Liver (tissue), 9 donors: ENCODE data around the gene RAB6B. TPM values are rescaled to one million over a fixed set of nuclear protein-coding genes. Genes with fewer than 3 reads are reported as not detected.

Experiments
- DNase-seq: peaks from one replicate; pipeline ENCODE4 v3.0.0-alpha.2; 2017; ENCODE audit warnings: low spot score
- H3K27ac ChIP-seq, 2 donors: one replicate each; pipeline ENCODE4 v1.7.0; 2013; ENCODE audit warnings: inconsistent platforms in 2 of 2, low read length in 2 of 2, control low read depth in 1 of 2, low read depth in 1 of 2, mild to moderate bottlenecking in 1 of 2
- H3K27me3 ChIP-seq, 4 donors: one replicate each; pipeline versions ENCODE4 v1.6.1 to v1.7.0; 2013; ENCODE audit warnings: low read length in 3 of 4, inconsistent platforms in 1 of 4, mild to moderate bottlenecking in 1 of 4, moderate library complexity in 1 of 4; ENCODE audit not compliant: control insufficient read depth in 4 of 4, insufficient read depth in 4 of 4
- H3K36me3 ChIP-seq, 4 donors: one replicate each; pipeline versions ENCODE4 v1.6.1 to v1.7.0; 2013; ENCODE audit warnings: low read length in 3 of 4, mild to moderate bottlenecking in 3 of 4, low read depth in 1 of 4, moderate library complexity in 1 of 4; ENCODE audit not compliant: control insufficient read depth in 4 of 4, insufficient read depth in 3 of 4
- H3K4me1 ChIP-seq, 4 donors: one replicate each; pipeline versions ENCODE4 v1.6.1 to v1.7.0; 2013; ENCODE audit warnings: low read length in 3 of 4, mild to moderate bottlenecking in 3 of 4, moderate library complexity in 1 of 4; ENCODE audit not compliant: control insufficient read depth in 4 of 4, insufficient read depth in 4 of 4
- H3K4me3 ChIP-seq, 3 donors: one replicate each; pipeline versions ENCODE4 v1.6.1 to v1.7.0; 2013; ENCODE audit warnings: low read length in 3 of 3, control low read depth in 1 of 3, low read depth in 1 of 3, mild to moderate bottlenecking in 1 of 3
- H3K9ac ChIP-seq, 2 donors: one replicate each; pipeline ENCODE4 v1.7.0; 2013; ENCODE audit warnings: low read length in 2 of 2, mild to moderate bottlenecking in 2 of 2, moderate library complexity in 2 of 2, control low read depth in 1 of 2, low read depth in 1 of 2
- H3K9me3 ChIP-seq, 4 donors: one replicate each; pipeline versions ENCODE4 v1.6.1 to v1.7.0; 2013; ENCODE audit warnings: low read length in 3 of 4; ENCODE audit not compliant: control insufficient read depth in 4 of 4
- EGR1 ChIP-seq, 2 donors: IDR thresholded peaks; 2 replicates each; pipeline ENCODE4 v1.6.1; 2016 to 2018; ENCODE audit warnings: antibody characterized with exemption in 2 of 2, low read depth in 2 of 2
- FOXA1 ChIP-seq: IDR thresholded peaks from 2 replicates; pipeline ENCODE4 v1.6.1; 2016; ENCODE audit warnings: antibody characterized with exemption
- FOXA2 ChIP-seq: IDR thresholded peaks from 2 replicates; pipeline ENCODE4 v1.6.1; 2016; ENCODE audit warnings: antibody characterized with exemption
- GABPA ChIP-seq, 2 donors: IDR thresholded peaks in 1 of 2; conservative IDR thresholded peaks in 1 of 2; 2 replicates each; pipeline ENCODE4 v1.6.1; 2016; ENCODE audit warnings: antibody characterized with exemption in 2 of 2, mild to moderate bottlenecking in 1 of 2, moderate library complexity in 1 of 2
- HNF4A ChIP-seq, 2 donors: conservative IDR thresholded peaks; 2 replicates each; pipeline ENCODE4 v1.6.1; 2016; ENCODE audit warnings: antibody characterized with exemption in 2 of 2, mild to moderate bottlenecking in 2 of 2
- HNF4G ChIP-seq: IDR thresholded peaks from 2 replicates; pipeline ENCODE4 v1.6.1; 2016; ENCODE audit warnings: antibody characterized with exemption
- NR2F2 ChIP-seq: IDR thresholded peaks from 2 replicates; pipeline ENCODE4 v1.6.1; 2016; ENCODE audit warnings: antibody characterized with exemption
- RXRA ChIP-seq, 2 donors: IDR thresholded peaks; 2 replicates each; pipeline ENCODE4 v1.6.1; 2017 to 2018; ENCODE audit warnings: antibody characterized with exemption in 2 of 2, mild to moderate bottlenecking in 1 of 2
- TAF1 ChIP-seq: conservative IDR thresholded peaks from 2 replicates; pipeline ENCODE4 v1.6.1; 2016; ENCODE audit warnings: antibody characterized with exemption, mild to moderate bottlenecking
- WGBS: extraction: QIAGEN DNeasy Blood & Tissue Kit; methylation state at CpG from one replicate; pipeline ENCODE4 v1.1.7; 2013; 5-methylcytosine and 5-hydroxymethylcytosine counted together
- polyA plus RNA-seq, 2 donors: library from polyadenylated mRNA; stranded (reverse) in 1 of 2; unstranded in 1 of 2; fragments of 200-250 nt in 1 of 2; fragments of >200 nt in 1 of 2; fragmentation: Nextera tagmentation in 1 of 2; extraction: Ambion mirVana in 1 of 2; gene quantifications; one replicate each; pipeline versions ENCODE4 v1.2.1 to v1.2.3, GENCODE V29; 2013 to 2015
- total RNA-seq, 2 donors: library from RNA; depleted of rRNA; stranded (reverse); fragments of >200 nt; gene quantifications; one replicate each; pipeline ENCODE4 v1.2.3, GENCODE V29; 2014
- TF ChIP-seq, protein P1 (sequence below): fragments of 150-350 bp; IDR thresholded peaks from 2 replicates; pipeline ENCODE4 v1.5.1; 2017; ENCODE audit warnings: improper control_type of control experiment, low read depth, low read length; ENCODE audit not compliant: missing input control
- TF ChIP-seq, protein P2 (sequence below): IDR thresholded peaks from 2 replicates; pipeline ENCODE4 v1.6.1; 2016; ENCODE audit warnings: antibody characterized with exemption, mild to moderate bottlenecking
- TF ChIP-seq, protein P3 (sequence below): IDR thresholded peaks from 2 replicates; pipeline ENCODE4 v1.6.1; 2016; ENCODE audit warnings: antibody characterized with exemption
- TF ChIP-seq, protein P4 (sequence below): IDR thresholded peaks from 2 replicates; pipeline ENCODE4 v1.6.1; 2016; ENCODE audit warnings: antibody characterized with exemption
- donor health status: healthy.
- donor health status: healthy.
- donor health status: healthy.
- donor health status: healthy.
- donor health status: healthy.

Gene RAB6B
- total and polyA plus RNA-seq, 4 donors: 0.08 to 2.8 (median 0.28) TPM

DNA sequence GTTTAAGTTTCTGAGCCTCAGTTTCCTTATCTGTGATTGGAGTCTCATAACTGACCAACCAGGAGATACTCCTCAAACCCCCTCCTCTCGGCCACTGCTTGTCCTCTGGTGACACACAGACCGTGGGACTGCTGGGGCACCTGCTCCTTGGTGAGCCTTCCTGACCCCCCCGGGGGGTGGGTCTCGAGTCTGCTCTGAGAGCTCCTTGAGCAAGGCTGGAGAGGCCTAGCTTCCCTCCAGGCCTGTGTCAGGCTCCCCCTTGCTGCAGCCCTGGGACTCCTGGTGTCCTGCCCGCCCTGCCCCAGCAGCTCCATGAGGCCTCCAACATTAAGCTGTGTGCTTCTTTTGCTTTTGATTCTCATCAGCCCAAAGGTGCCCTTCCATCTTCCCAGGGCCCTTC lies 62.4 kb downstream of the RAB6B start:
- 92% methylated on average over 5 of the region's 5 CpGs for WGBS

DNA sequence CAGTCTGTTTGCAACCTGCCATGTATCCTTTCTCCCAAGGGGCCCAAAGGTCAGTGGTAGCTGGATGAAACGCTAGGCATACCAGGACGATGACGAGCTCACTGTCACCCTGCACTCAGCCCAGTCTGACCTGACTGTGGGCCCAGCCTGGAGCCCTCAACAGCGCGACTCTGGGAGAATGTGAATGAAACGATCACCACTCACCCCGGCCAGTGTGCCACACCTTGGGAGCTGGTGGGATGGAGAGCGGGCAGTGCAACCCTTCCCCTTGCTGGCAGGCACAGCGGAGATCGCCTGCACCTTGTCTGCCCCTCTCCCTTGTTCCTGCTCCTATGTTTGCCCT lies 62.9 kb downstream of the RAB6B start:
- no peak overlapping the region for H3K4me3 ChIP-seq
- H3K9ac ChIP-seq: no peak overlapping the region
- WGBS: 95% methylated on average over 10 of the region's 10 CpGs
- TF ChIP-seq TAF1 (no peak), FOXA2 (no peak), EGR1 (IDR thresholded peaks at IDR 0.05; ENCODE audit: low read depth in 2 of 2) (no peak), FOXA1 (no peak), HNF4G (no peak)
- TF ChIP-seq, protein P1, sequence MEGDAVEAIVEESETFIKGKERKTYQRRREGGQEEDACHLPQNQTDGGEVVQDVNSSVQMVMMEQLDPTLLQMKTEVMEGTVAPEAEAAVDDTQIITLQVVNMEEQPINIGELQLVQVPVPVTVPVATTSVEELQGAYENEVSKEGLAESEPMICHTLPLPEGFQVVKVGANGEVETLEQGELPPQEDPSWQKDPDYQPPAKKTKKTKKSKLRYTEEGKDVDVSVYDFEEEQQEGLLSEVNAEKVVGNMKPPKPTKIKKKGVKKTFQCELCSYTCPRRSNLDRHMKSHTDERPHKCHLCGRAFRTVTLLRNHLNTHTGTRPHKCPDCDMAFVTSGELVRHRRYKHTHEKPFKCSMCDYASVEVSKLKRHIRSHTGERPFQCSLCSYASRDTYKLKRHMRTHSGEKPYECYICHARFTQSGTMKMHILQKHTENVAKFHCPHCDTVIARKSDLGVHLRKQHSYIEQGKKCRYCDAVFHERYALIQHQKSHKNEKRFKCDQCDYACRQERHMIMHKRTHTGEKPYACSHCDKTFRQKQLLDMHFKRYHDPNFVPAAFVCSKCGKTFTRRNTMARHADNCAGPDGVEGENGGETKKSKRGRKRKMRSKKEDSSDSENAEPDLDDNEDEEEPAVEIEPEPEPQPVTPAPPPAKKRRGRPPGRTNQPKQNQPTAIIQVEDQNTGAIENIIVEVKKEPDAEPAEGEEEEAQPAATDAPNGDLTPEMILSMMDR: no peak
- TF ChIP-seq, protein P2, sequence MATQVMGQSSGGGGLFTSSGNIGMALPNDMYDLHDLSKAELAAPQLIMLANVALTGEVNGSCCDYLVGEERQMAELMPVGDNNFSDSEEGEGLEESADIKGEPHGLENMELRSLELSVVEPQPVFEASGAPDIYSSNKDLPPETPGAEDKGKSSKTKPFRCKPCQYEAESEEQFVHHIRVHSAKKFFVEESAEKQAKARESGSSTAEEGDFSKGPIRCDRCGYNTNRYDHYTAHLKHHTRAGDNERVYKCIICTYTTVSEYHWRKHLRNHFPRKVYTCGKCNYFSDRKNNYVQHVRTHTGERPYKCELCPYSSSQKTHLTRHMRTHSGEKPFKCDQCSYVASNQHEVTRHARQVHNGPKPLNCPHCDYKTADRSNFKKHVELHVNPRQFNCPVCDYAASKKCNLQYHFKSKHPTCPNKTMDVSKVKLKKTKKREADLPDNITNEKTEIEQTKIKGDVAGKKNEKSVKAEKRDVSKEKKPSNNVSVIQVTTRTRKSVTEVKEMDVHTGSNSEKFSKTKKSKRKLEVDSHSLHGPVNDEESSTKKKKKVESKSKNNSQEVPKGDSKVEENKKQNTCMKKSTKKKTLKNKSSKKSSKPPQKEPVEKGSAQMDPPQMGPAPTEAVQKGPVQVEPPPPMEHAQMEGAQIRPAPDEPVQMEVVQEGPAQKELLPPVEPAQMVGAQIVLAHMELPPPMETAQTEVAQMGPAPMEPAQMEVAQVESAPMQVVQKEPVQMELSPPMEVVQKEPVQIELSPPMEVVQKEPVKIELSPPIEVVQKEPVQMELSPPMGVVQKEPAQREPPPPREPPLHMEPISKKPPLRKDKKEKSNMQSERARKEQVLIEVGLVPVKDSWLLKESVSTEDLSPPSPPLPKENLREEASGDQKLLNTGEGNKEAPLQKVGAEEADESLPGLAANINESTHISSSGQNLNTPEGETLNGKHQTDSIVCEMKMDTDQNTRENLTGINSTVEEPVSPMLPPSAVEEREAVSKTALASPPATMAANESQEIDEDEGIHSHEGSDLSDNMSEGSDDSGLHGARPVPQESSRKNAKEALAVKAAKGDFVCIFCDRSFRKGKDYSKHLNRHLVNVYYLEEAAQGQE: no peak
- no peak for DNase-seq
- H3K27me3 ChIP-seq: no peaks in the 10 kb centered on the region
- H3K27ac ChIP-seq: no peak overlapping the region
- no peaks in the 10 kb centered on the region for H3K36me3 ChIP-seq
- no peaks in the 10 kb centered on the region for H3K9me3 ChIP-seq
- H3K4me1 ChIP-seq: no peaks in the 10 kb centered on the region

More for the DNA sequence above, 62.4 kb downstream of the RAB6B start:
- no peak overlapping the region for H3K27ac ChIP-seq
- H3K9me3 ChIP-seq: no peaks in the 10 kb centered on the region
- no peaks in the 10 kb centered on the region for H3K36me3 ChIP-seq
- no peak overlapping the region for H3K4me3 ChIP-seq
- TF ChIP-seq, protein P2: no peak
- TF ChIP-seq FOXA1 (no peak), GABPA (IDR thresholded peaks at IDR 0.05 in 1 of 2, conservative IDR thresholded peaks at IDR 0.05 in 1 of 2) (no peak), HNF4A (conservative IDR thresholded peaks at IDR 0.05) (no peak), EGR1 (IDR thresholded peaks at IDR 0.05; ENCODE audit: low read depth in 2 of 2) (no peak), HNF4G (no peak), RXRA (IDR thresholded peaks at IDR 0.05) (no peak), NR2F2 (no peak)
- TF ChIP-seq, protein P3, sequence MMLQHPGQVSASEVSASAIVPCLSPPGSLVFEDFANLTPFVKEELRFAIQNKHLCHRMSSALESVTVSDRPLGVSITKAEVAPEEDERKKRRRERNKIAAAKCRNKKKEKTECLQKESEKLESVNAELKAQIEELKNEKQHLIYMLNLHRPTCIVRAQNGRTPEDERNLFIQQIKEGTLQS: no peak
- TF ChIP-seq, protein P4, sequence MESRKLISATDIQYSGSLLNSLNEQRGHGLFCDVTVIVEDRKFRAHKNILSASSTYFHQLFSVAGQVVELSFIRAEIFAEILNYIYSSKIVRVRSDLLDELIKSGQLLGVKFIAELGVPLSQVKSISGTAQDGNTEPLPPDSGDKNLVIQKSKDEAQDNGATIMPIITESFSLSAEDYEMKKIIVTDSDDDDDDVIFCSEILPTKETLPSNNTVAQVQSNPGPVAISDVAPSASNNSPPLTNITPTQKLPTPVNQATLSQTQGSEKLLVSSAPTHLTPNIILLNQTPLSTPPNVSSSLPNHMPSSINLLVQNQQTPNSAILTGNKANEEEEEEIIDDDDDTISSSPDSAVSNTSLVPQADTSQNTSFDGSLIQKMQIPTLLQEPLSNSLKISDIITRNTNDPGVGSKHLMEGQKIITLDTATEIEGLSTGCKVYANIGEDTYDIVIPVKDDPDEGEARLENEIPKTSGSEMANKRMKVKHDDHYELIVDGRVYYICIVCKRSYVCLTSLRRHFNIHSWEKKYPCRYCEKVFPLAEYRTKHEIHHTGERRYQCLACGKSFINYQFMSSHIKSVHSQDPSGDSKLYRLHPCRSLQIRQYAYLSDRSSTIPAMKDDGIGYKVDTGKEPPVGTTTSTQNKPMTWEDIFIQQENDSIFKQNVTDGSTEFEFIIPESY: no peak
- TF ChIP-seq, protein P1: no peak
- no peaks in the 10 kb centered on the region for H3K4me1 ChIP-seq
- peak; percentile 16 for DNase-seq
- no peaks in the 10 kb centered on the region for H3K27me3 ChIP-seq
- no peak overlapping the region for H3K9ac ChIP-seq
